IMR-90 (cell line): ENCODE data around the gene CCP110. TPM values are rescaled to one million over a fixed set of nuclear protein-coding genes. Genes with fewer than 3 reads are reported as not detected.

Experiments
- ATAC-seq: fragments of 200-7000 bp; cut with Tn5 transposase; 2 replicates; pipeline ENCODE4 v1.9.1; 2020; ENCODE audit warnings: low read depth, mild to moderate bottlenecking, moderate library complexity
- BruUV-seq: library from RNA; stranded (reverse); fragments of 400-500 nt; replicated peaks from 2 replicates; lab custom pipeline; 2021; lab: Mats Ljungman, UMichigan
- CTCF ChIA-PET: fragments of 300-600 bp; formaldehyde crosslinking; extraction: SDS; loops from one replicate; lab custom pipeline; 2021; ENCODE audit warnings: antibody characterized with exemption; lab: Yijun Ruan, JAX
- POLR2A ChIA-PET: fragments of 300-600 bp; sonication (Branson Sonifier 250); formaldehyde crosslinking; loops from one replicate; lab custom pipeline; 2022; ENCODE audit warnings: antibody characterized with exemption; ENCODE audit not compliant: unreplicated experiment; lab: Charles Lee
- DNase-seq: peaks from one replicate; pipeline ENCODE4 v3.0.0; 2013
- H2AFZ ChIP-seq: replicated peaks from 2 replicates; pipeline ENCODE3; 2013; ENCODE audit warnings: low read length, mild to moderate bottlenecking; ENCODE audit not compliant: poor library complexity
- H2AK5ac ChIP-seq: 2 replicates; pipeline ENCODE4 v1.6.1; 2013; ENCODE audit warnings: low read depth, low read length, inconsistent platforms
- H2AK9ac ChIP-seq: replicated peaks from 2 replicates; pipeline ENCODE3; 2013; ENCODE audit warnings: mild to moderate bottlenecking, low read depth, low read length, moderate library complexity; ENCODE audit not compliant: poor library complexity
- H2BK120ac ChIP-seq: 2 replicates; pipeline ENCODE4 v1.6.1; 2013; ENCODE audit warnings: low read depth, low read length, inconsistent platforms
- H2BK15ac ChIP-seq: 3 replicates; pipeline ENCODE4 v1.6.1; 2013; ENCODE audit warnings: low read depth, low read length, inconsistent platforms
- H2BK20ac ChIP-seq: 2 replicates; pipeline ENCODE4 v1.6.1; 2013; ENCODE audit warnings: low read depth, mild to moderate bottlenecking, inconsistent platforms, low read length, moderate library complexity
- H2BK5ac ChIP-seq: 2 replicates; pipeline ENCODE4 v1.6.1; 2013; ENCODE audit warnings: mild to moderate bottlenecking, low read depth, low read length, inconsistent platforms; ENCODE audit not compliant: poor library complexity, severe bottlenecking
- H3K14ac ChIP-seq: replicated peaks from 2 replicates; pipeline ENCODE4 v1.6.1; 2013; ENCODE audit warnings: low read depth, low read length, inconsistent platforms
- H3K18ac ChIP-seq: 2 replicates; pipeline ENCODE4 v1.6.1; 2013; ENCODE audit warnings: low read depth, low read length, control low read depth
- H3K23ac ChIP-seq: 2 replicates; pipeline ENCODE4 v1.6.1; 2013; ENCODE audit warnings: low read depth, low read length, inconsistent platforms
- H3K27ac ChIP-seq: 2 replicates; pipeline ENCODE4 v1.5.1; 2013; ENCODE audit warnings: mild to moderate bottlenecking, control low read depth, low read length; ENCODE audit not compliant: insufficient read depth
- H3K27me3 ChIP-seq: 2 replicates; pipeline ENCODE4 v1.6.1; 2013; ENCODE audit warnings: low read length; ENCODE audit not compliant: control insufficient read depth, insufficient read depth
- H3K36me3 ChIP-seq: 2 replicates; pipeline ENCODE4 v1.6.1; 2013; ENCODE audit warnings: low read length, mixed read lengths; ENCODE audit not compliant: control insufficient read depth, insufficient read depth
- H3K4ac ChIP-seq: 2 replicates; pipeline ENCODE4 v1.6.1; 2013; ENCODE audit warnings: low read depth, low read length, inconsistent platforms
- H3K4me1 ChIP-seq: 2 replicates; pipeline ENCODE4 v1.6.1; 2013; ENCODE audit warnings: low read length, mixed read lengths; ENCODE audit not compliant: control insufficient read depth, insufficient read depth
- H3K4me2 ChIP-seq: 2 replicates; pipeline ENCODE4 v1.6.1; 2013; ENCODE audit warnings: low read depth, mild to moderate bottlenecking, control low read depth, low read length, moderate library complexity
- H3K4me3 ChIP-seq: 2 replicates; pipeline ENCODE4 v1.5.1; 2013; ENCODE audit warnings: low read depth, mild to moderate bottlenecking, control low read depth, low read length, moderate library complexity; ENCODE audit not compliant: insufficient read depth
- H3K56ac ChIP-seq: 2 replicates; pipeline ENCODE4 v1.6.1; 2013; ENCODE audit warnings: low read length, inconsistent platforms; ENCODE audit not compliant: insufficient read depth; ENCODE audit errors: extremely low read depth
- H3K79me1 ChIP-seq, 2 experiments: 2 replicates each; pipeline ENCODE4 v1.6.1; 2013; ENCODE audit warnings: low read length in 2 of 2, inconsistent platforms in 1 of 2, low read depth in 1 of 2
- H3K9ac ChIP-seq: 2 replicates; pipeline ENCODE4 v1.6.1; 2013; ENCODE audit warnings: low read depth, low read length, control low read depth
- H3K9me1 ChIP-seq: 2 replicates; pipeline ENCODE4 v1.6.1; 2013; ENCODE audit warnings: low read length, inconsistent platforms; ENCODE audit not compliant: insufficient read depth
- H3K9me3 ChIP-seq: 2 replicates; pipeline ENCODE4 v1.6.1; 2013; ENCODE audit warnings: low read length; ENCODE audit not compliant: control insufficient read depth, insufficient read depth
- H4K20me1 ChIP-seq: 2 replicates; pipeline ENCODE4 v1.6.1; 2013; ENCODE audit warnings: low read length, inconsistent platforms; ENCODE audit not compliant: insufficient read depth
- H4K5ac ChIP-seq: 2 replicates; pipeline ENCODE4 v1.6.1; 2013; ENCODE audit warnings: mild to moderate bottlenecking, low read depth, low read length, control low read depth
- H4K8ac ChIP-seq, 2 experiments: 2 replicates each; pipeline ENCODE4 v1.6.1; 2013; ENCODE audit warnings: low read depth in 2 of 2, low read length in 2 of 2, control low read depth in 1 of 2, inconsistent platforms in 1 of 2
- H4K91ac ChIP-seq: 2 replicates; pipeline ENCODE4 v1.6.1; 2013; ENCODE audit warnings: low read depth, low read length, inconsistent platforms; ENCODE audit not compliant: insufficient read depth
- CEBPB ChIP-seq: IDR thresholded peaks from 2 replicates; pipeline ENCODE4 v1.6.1; 2012; ENCODE audit warnings: low read depth, low read length, improper control_type of control experiment
- CHD1 ChIP-seq: IDR thresholded peaks from 2 replicates; pipeline ENCODE4 v1.6.1; 2012; ENCODE audit warnings: low read depth, low read length, improper control_type of control experiment
- ELK1 ChIP-seq: fragments of 150-350 bp; IDR thresholded peaks from 2 replicates; pipeline ENCODE4 v1.6.1; 2016; ENCODE audit warnings: low read depth, mild to moderate bottlenecking, low read length, moderate library complexity, borderline replicate concordance
- FOS ChIP-seq: fragments of 150-350 bp; IDR thresholded peaks from 2 replicates; pipeline ENCODE4 v1.6.1; 2016; ENCODE audit warnings: low read depth, low read length
- MAZ ChIP-seq: IDR thresholded peaks from 2 replicates; pipeline ENCODE4 v1.6.1; 2012; ENCODE audit warnings: low read depth, mild to moderate bottlenecking, low read length, improper control_type of control experiment, moderate library complexity, borderline replicate concordance
- MXI1 ChIP-seq: IDR thresholded peaks from 2 replicates; pipeline ENCODE4 v1.6.1; 2012; ENCODE audit warnings: low read depth, mild to moderate bottlenecking, low read length, moderate library complexity, borderline replicate concordance
- NFE2L2 ChIP-seq: fragments of 150-350 bp; IDR thresholded peaks from 2 replicates; pipeline ENCODE4 v1.6.1; 2016; ENCODE audit warnings: low read depth, mild to moderate bottlenecking, low read length
- POLR2A ChIP-seq: IDR thresholded peaks from 2 replicates; pipeline ENCODE4 v1.6.1; 2012; ENCODE audit warnings: mild to moderate bottlenecking, low read depth, low read length
- RAD21 ChIP-seq: IDR thresholded peaks from 2 replicates; pipeline ENCODE4 v1.6.1; 2012; ENCODE audit warnings: low read length, improper control_type of control experiment
- RCOR1 ChIP-seq: IDR thresholded peaks from 2 replicates; pipeline ENCODE4 v1.6.1; 2012; ENCODE audit warnings: mild to moderate bottlenecking, low read length, improper control_type of control experiment; ENCODE audit not compliant: insufficient replicate concordance
- RFX5 ChIP-seq: IDR thresholded peaks from 2 replicates; pipeline ENCODE4 v1.8.0; 2012; ENCODE audit warnings: low read depth, mild to moderate bottlenecking, low read length, moderate library complexity
- WGBS, 2 experiments: methylation state at CpG; one replicate each; pipeline versions ENCODE4 v1.1.5 to v1.1.7; 2013; ENCODE audit warnings: missing lambda C conversion rate in 2 of 2; ENCODE audit not compliant: insufficient read length in 1 of 2; ENCODE audit errors: extremely low coverage in 2 of 2; 5-methylcytosine and 5-hydroxymethylcytosine counted together
- dilution Hi-C: fragments of 300-500 bp; cut with HindIII; formaldehyde crosslinking; loops from one replicate; pipeline ENCODE4 v1.14.3; 2018; ENCODE audit warnings: low sequenced_read_pairs; ENCODE audit not compliant: unreplicated experiment
- in situ Hi-C: fragments of 300-500 bp; cut with MboI; formaldehyde crosslinking; loops from 3 replicates; pipeline ENCODE4 v1.14.3; 2019; ENCODE audit warnings: low sequenced_read_pairs, inconsistent platforms, mixed read lengths
- intact Hi-C: fragments of 100-400 bp; cut with micrococcal nuclease; formaldehyde crosslinking; loops from 2 replicates; pipeline ENCODE4 v1.10.0; 2022
- polyA plus RNA-seq, 3 experiments: library from polyadenylated mRNA; depleted of rRNA; stranded (reverse); fragments of >200 nt; gene quantifications; 2 replicates each; pipeline ENCODE4 v1.2.3, GENCODE V29; 2012; ENCODE audit warnings: low replicate concordance in 1 of 3
- total RNA-seq: library from RNA; depleted of rRNA; stranded (reverse); fragments of >200 nt; gene quantifications from 2 replicates; pipeline ENCODE4 v1.2.3, GENCODE V29; 2012
- TF ChIP-seq, protein P1 (sequence below): conservative IDR thresholded peaks from 2 replicates; pipeline ENCODE4 v1.5.1; 2012; ENCODE audit warnings: mild to moderate bottlenecking, low read depth, low read length, improper control_type of control experiment
- TF ChIP-seq, protein P2 (sequence below): fragments of 150-350 bp; IDR thresholded peaks from 2 replicates; pipeline ENCODE4 v1.6.1; 2017; ENCODE audit warnings: mild to moderate bottlenecking, antibody characterized with exemption, low read length, low read depth

Gene CCP110
- total and polyA plus RNA-seq, 2 of the 4 experiments (the other 2 are of a cell fraction) = 4.7 to 7.7 TPM

- ChIA-PET POLR2A (no interaction called here), CTCF (interaction anchor here (0.7 kb wide), 1 partner anchor 10 kb away, joined by 3 read pairs; no protein-coding TSS in a partner anchor)
- WGBS, 2 experiments = 81% methylated on average over 2 of the region's 10 CpGs; no CpG with 5 or more reads in 1 of the 2 experiments
- no peak overlapping the region for H3K9ac ChIP-seq
- H3K18ac ChIP-seq = no peak overlapping the region
- H3K4me2 ChIP-seq = no peak overlapping the region
- H2AFZ ChIP-seq = no peak overlapping the region
- H3K9me3 ChIP-seq = no peaks in the 10 kb centered on the region
- H3K79me1 ChIP-seq = no peaks in the 10 kb centered on the region; a peak in 2 of 4 replicates
- in situ Hi-C loops (no loop called here), intact Hi-C loops (no loop called here), dilution Hi-C loops (no loop called here)
- H2BK5ac ChIP-seq = no peak overlapping the region
- no peak overlapping the region for H3K56ac ChIP-seq
- H2AK9ac ChIP-seq = no peak overlapping the region
- no peak overlapping the region for H3K4ac ChIP-seq
- H3K14ac ChIP-seq = no peak overlapping the region
- H3K23ac ChIP-seq = no peak overlapping the region
- no peak overlapping the region for H4K8ac ChIP-seq
- no peak overlapping the region for H3K27ac ChIP-seq
- ATAC-seq = no peak
- H3K9me1 ChIP-seq = no peaks in the 10 kb centered on the region
- no peak overlapping the region for H4K91ac ChIP-seq
- no peak overlapping the region for H2BK20ac ChIP-seq
- no peak overlapping the region for H2BK15ac ChIP-seq
- peaks cover 59% of the 10 kb centered on the region for H3K36me3 ChIP-seq
- no peaks in the 10 kb centered on the region for H3K4me1 ChIP-seq
- H3K4me3 ChIP-seq = no peak overlapping the region
- H3K27me3 ChIP-seq = no peaks in the 10 kb centered on the region
- H2BK120ac ChIP-seq = no peak overlapping the region
- BruUV-seq = no TSS peak
- no peaks in the 10 kb centered on the region for H4K20me1 ChIP-seq
- DNase-seq = no peak
- no peak for TF ChIP-seq FOS
- no peak for TF ChIP-seq MXI1
- no peak for TF ChIP-seq CEBPB
- TF ChIP-seq, protein P1, sequence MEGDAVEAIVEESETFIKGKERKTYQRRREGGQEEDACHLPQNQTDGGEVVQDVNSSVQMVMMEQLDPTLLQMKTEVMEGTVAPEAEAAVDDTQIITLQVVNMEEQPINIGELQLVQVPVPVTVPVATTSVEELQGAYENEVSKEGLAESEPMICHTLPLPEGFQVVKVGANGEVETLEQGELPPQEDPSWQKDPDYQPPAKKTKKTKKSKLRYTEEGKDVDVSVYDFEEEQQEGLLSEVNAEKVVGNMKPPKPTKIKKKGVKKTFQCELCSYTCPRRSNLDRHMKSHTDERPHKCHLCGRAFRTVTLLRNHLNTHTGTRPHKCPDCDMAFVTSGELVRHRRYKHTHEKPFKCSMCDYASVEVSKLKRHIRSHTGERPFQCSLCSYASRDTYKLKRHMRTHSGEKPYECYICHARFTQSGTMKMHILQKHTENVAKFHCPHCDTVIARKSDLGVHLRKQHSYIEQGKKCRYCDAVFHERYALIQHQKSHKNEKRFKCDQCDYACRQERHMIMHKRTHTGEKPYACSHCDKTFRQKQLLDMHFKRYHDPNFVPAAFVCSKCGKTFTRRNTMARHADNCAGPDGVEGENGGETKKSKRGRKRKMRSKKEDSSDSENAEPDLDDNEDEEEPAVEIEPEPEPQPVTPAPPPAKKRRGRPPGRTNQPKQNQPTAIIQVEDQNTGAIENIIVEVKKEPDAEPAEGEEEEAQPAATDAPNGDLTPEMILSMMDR = no peak
- TF ChIP-seq CHD1 = no peak
- TF ChIP-seq, protein P2, sequence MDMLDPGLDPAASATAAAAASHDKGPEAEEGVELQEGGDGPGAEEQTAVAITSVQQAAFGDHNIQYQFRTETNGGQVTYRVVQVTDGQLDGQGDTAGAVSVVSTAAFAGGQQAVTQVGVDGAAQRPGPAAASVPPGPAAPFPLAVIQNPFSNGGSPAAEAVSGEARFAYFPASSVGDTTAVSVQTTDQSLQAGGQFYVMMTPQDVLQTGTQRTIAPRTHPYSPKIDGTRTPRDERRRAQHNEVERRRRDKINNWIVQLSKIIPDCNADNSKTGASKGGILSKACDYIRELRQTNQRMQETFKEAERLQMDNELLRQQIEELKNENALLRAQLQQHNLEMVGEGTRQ = no peak
- TF ChIP-seq RFX5 = no peak
- TF ChIP-seq ELK1 = no peak
- TF ChIP-seq RCOR1 = no peak
- no peak for TF ChIP-seq MAZ
- no peak for TF ChIP-seq NFE2L2
- TF ChIP-seq RAD21 = no peak
- TF ChIP-seq POLR2A = no peak
- H4K5ac ChIP-seq = no peak overlapping the region
- no peak overlapping the region for H2AK5ac ChIP-seq
Observed at GRCh38 chr16:19578378-19578971, 54.7 kb downstream of the CCP110 start.
